ENCODE results near the gene TRAPPC2B.

GRCh38 chr19:57327993-57328392 is 35.4 kb upstream of the TRAPPC2B start:
- TF ChIP-seq EZH2 (IDR thresholded peaks at IDR 0.05), result no peak
- TF ChIP-seq POLR2AphosphoS5 (IDR thresholded peaks at IDR 0.05; ENCODE audit: borderline replicate concordance, low read depth, low read length), result no peak
